ENCODE data around the gene NCR3LG1. TPM values are rescaled to one million over a fixed set of nuclear protein-coding genes. Genes with fewer than 3 reads are reported as not detected.
A peak's percentile ranks its signal among the peaks of the same experiment; 100 is the strongest.

The NCR3LG1 gene
- total RNA-seq, 1 donor from 2014 or later: 0.39 TPM

- peaks cover 19% of the 10 kb centered on the region for H3K4me1 ChIP-seq
- H3K36me3 ChIP-seq: no peaks in the 10 kb centered on the region
- Mint-ChIP-seq H3K4me3 (no peak overlapping the region), H3K36me3 (no peaks in the 10 kb centered on the region), H3K27me3 (ENCODE audit: insufficient read depth, low read depth) (peaks cover 11% of the 10 kb centered on the region), H3K4me1 (peaks cover 14% of the 10 kb centered on the region), H3K27ac (no peak overlapping the region), H3K9me3 (no peaks in the 10 kb centered on the region)
- no peaks in the 10 kb centered on the region for H3K9me3 ChIP-seq (ENCODE audit: low read depth)
- DNase-seq (ENCODE audit: low spot score): no peak
- no peak for TF ChIP-seq CTCF (IDR thresholded peaks at IDR 0.05)
- no peak for TF ChIP-seq EZH2 (IDR thresholded peaks at IDR 0.05)
- TF ChIP-seq EZH2phosphoT487 (IDR thresholded peaks at IDR 0.05): no peak
- no peaks in the 10 kb centered on the region for H3K79me2 ChIP-seq (ENCODE audit: low read depth)
- H2AFZ ChIP-seq (replicated peaks): no peak overlapping the region
- H3K27ac ChIP-seq: no peak overlapping the region
- no peak overlapping the region for H3K9ac ChIP-seq
- H3K27me3 ChIP-seq: peaks cover under 1% of the 10 kb centered on the region
- peaks cover 11% of the 10 kb centered on the region for H3F3A ChIP-seq (ENCODE audit: low read depth)
- H4K20me1 ChIP-seq (ENCODE audit: low read depth): peaks cover 4% of the 10 kb centered on the region
- no peak overlapping the region for H3K4me3 ChIP-seq
- H3K4me2 ChIP-seq: no peak overlapping the region
These were observed 57.0 kb downstream of the NCR3LG1 start for GRCh38 chr11:17408641-17409040.

- peaks cover 18% of the 10 kb centered on the region for H3K4me1 ChIP-seq
- H3K4me2 ChIP-seq: no peak overlapping the region
- H3K27ac Mint-ChIP-seq: peak overlapping the region; percentile 2
- no peaks in the 10 kb centered on the region for H3K9me3 Mint-ChIP-seq
- no peak overlapping the region for H3K9ac ChIP-seq
- H3K4me1 Mint-ChIP-seq: peaks cover 17% of the 10 kb centered on the region
- no peak overlapping the region for H2AFZ ChIP-seq (replicated peaks)
- H3K79me2 ChIP-seq (ENCODE audit: low read depth): no peaks in the 10 kb centered on the region
- peaks cover 11% of the 10 kb centered on the region for H3F3A ChIP-seq (ENCODE audit: low read depth)
- H3K27ac ChIP-seq: no peak overlapping the region
- H3K4me3 ChIP-seq: no peak overlapping the region
- no peaks in the 10 kb centered on the region for H3K36me3 Mint-ChIP-seq
- H3K4me3 Mint-ChIP-seq: no peak overlapping the region
- H4K20me1 ChIP-seq (ENCODE audit: low read depth): peaks cover 4% of the 10 kb centered on the region
- TF ChIP-seq EZH2phosphoT487 (IDR thresholded peaks at IDR 0.05): no peak
- no peak for TF ChIP-seq EZH2 (IDR thresholded peaks at IDR 0.05)
- TF ChIP-seq CTCF (IDR thresholded peaks at IDR 0.05): no peak
- peaks cover 18% of the 10 kb centered on the region for H3K27me3 ChIP-seq
- no peak for DNase-seq (ENCODE audit: low spot score)
- peaks cover 9% of the 10 kb centered on the region for H3K27me3 Mint-ChIP-seq (ENCODE audit: insufficient read depth, low read depth)
- no peaks in the 10 kb centered on the region for H3K36me3 ChIP-seq
- no peaks in the 10 kb centered on the region for H3K9me3 ChIP-seq (ENCODE audit: low read depth)
These were observed 59.2 kb downstream of the NCR3LG1 start for GRCh38 chr11:17410606-17411379.

- Mint-ChIP-seq H3K9me3 (no peaks in the 10 kb centered on the region), H3K36me3 (no peaks in the 10 kb centered on the region), H3K4me3 (no peak overlapping the region), H3K27ac (no peak overlapping the region), H3K4me1 (peaks cover 17% of the 10 kb centered on the region), H3K27me3 (ENCODE audit: insufficient read depth, low read depth) (peaks cover 9% of the 10 kb centered on the region)
- Histone ChIP-seq H2AFZ (replicated peaks) (no peak overlapping the region), H3F3A (ENCODE audit: low read depth) (peaks cover 11% of the 10 kb centered on the region), H3K9me3 (ENCODE audit: low read depth) (no peaks in the 10 kb centered on the region), H3K36me3 (no peaks in the 10 kb centered on the region), H3K27ac (no peak overlapping the region), H3K4me1 (peaks cover 16% of the 10 kb centered on the region), H3K4me3 (no peak overlapping the region), H4K20me1 (ENCODE audit: low read depth) (peaks cover 4% of the 10 kb centered on the region), H3K79me2 (ENCODE audit: low read depth) (no peaks in the 10 kb centered on the region), H3K9ac (no peak overlapping the region), H3K27me3 (peaks cover 18% of the 10 kb centered on the region), H3K4me2 (no peak overlapping the region)
- TF ChIP-seq EZH2phosphoT487 (IDR thresholded peaks at IDR 0.05): no peak
- no peak for TF ChIP-seq CTCF (IDR thresholded peaks at IDR 0.05)
- TF ChIP-seq EZH2 (IDR thresholded peaks at IDR 0.05): no peak
- no peak for DNase-seq (ENCODE audit: low spot score)
These were observed 59.8 kb downstream of the NCR3LG1 start for GRCh38 chr11:17411418-17411817.

Measured in neural progenitor cell (in vitro differentiated cells).